PC-3 (cell line): ENCODE results near the gene TMEM132D.

Experiments used
- CTCF ChIP-seq: fragments of 300-600 bp; sonication (generic); conservative IDR thresholded peaks from 2 replicates; pipeline ENCODE4 v1.5.1; 2017; ENCODE audit warnings: antibody characterized with exemption, low read depth, mild to moderate bottlenecking, low read length
- EZH2 ChIP-seq: fragments of 300-600 bp; sonication (generic); IDR thresholded peaks from one replicate; pipeline ENCODE4 v1.6.1; 2017; ENCODE audit warnings: antibody characterized with exemption, mild to moderate bottlenecking, low read length; ENCODE audit not compliant: unreplicated experiment

- TF ChIP-seq CTCF: no peak
- no peak for TF ChIP-seq EZH2
Measured at GRCh38 chr12:129928643-129929042, 24.8 kb upstream of the TMEM132D start.
